GM21367 (cell line): ENCODE measurements around the gene SNAPC5.
"Not testable (repeated sequence)": the region's sequence is repeated elsewhere in the genome, so short reads cannot be mapped to it uniquely, and the experiment has no call there.

Source experiments
- ATAC-seq: cut with Tn5 transposase; IDR thresholded peaks from one replicate; pipeline ENCODE4 v1.9.1; 2021; ENCODE audit not compliant: unreplicated experiment

SNAPC5 gene

GRCh38 chr15:66497502-66498455, at the start of gene SNAPC5:
Gene SNAPC5, minus strand, starts transcription at chr15:66497762. Its CDS starts 31 bp downstream, at chr15:66497731.
- peak; percentile 86 for ATAC-seq

- ATAC-seq: no peak
Observed at GRCh38 chr15:66545255-66545654, 47.7 kb upstream of the SNAPC5 start.

- no peak for ATAC-seq
Observed at GRCh38 chr15:66542896-66543295, 45.3 kb upstream of the SNAPC5 start.

DNA sequence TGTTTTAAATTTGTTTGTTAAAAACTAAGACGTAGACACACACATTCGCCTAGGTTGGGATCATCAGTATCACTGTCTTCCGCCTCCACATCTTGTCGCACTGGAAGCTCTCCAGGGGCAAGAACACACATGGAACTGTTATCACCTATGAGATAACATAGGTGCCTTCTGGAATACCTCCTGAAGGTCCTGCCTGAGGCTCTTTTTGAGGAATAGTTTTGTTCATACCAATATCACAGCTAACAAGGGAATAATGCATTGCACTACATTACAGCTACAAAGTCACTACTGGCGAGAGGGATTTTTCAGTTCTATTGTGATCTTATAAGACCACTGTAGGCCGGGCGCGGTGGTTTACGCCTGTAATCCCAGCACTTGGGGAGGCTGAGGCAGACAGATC, 37.5 kb upstream of the SNAPC5 start:
- ATAC-seq: no peak

GRCh38 chr15:66524838-66525237, 27.3 kb upstream of the SNAPC5 start:
- no peak for ATAC-seq

DNA sequence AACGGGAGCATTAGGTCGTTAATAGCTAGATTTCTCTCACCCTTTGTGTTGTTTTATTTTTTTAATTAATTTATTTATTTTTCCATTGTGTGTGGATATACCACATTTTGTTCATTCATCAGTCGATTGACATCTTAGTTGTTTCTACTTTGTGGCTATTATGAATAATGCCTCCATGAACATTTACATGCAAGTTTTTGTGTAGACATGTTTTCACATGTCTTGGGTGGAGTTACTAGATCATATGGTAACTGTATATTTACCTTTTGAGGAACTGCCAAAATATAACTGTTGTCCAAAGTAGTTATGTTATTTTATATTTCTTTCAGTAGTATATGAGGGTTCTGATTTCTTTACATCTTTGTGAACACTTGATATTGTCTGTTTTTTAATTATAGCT, 26.4 kb upstream of the SNAPC5 start:
- no peak for ATAC-seq

DNA sequence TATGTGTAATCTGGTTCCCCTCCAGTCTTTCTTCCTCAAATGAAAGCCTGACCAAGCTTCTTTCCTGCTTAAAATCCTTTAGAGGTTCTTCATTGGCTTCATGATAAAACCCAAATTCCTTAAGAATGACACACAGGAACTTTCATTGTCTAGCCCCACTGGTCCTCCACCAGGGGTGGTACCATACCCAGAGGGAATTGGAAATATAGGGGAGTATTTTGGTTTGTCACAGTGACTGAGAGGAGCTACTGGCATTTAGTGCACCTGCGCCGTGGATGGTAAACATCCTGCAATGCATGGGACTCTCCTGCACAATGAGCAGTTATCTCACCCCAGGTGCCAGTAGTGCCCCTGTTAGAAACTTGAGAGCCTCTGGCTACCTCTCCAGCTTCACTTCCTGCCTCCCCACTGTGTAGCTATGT, 18.4 kb upstream of the SNAPC5 start:
- ATAC-seq: no peak

DNA sequence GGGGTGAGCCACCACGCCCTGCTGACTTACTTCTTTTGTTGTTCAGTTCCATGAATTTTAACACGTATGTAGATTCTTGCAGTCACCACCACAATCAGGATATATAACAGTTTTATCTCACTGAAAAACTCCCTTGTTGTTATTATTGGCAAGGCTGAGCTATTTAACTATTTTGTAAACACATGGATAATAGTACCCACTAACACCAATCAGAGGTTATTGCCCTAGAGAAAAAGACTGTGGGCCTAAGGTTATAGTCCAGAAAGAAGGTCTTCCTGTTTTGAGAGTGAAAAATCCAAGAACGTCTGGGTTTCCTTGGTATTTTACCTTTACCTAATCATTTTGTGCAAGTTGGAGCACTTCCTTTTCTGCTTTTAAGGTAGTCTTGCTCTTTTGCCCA, 17.0 kb upstream of the SNAPC5 start:
- no peak for ATAC-seq

DNA sequence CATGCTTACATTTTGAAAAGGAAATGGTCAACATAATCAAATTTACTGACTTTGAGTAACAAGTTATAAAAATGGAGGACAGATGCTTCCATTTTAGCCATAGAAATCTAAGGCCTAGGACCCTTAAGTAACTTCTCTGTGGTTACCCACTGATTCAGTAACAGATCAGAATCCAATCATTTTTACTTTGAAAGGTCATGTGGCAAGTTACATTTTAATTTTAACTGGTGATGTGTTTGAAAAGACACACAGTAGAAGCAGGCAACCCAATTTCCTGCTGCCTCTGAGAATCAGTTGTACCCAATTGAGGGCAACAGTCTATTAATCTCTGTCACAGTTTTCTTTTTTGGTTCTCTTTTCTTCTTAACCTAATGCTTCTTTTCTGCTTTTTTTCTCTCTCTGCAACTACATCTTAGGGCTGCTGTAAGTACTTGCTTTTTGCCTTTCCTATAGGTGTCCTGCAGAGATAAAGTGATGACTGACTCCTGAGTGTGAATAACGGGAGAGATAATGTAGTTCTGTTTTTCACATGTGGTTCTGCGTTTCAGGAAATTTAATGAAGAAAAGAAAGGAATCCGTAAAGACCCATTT, 10.8 kb upstream of the SNAPC5 start:
- no peak for ATAC-seq

- no peak for ATAC-seq
Observed at GRCh38 chr15:66505818-66506217, 8.3 kb upstream of the SNAPC5 start.

GRCh38 chr15:66505430-66505811, 7.9 kb upstream of the SNAPC5 start:
- peak; percentile 19 for ATAC-seq

DNA sequence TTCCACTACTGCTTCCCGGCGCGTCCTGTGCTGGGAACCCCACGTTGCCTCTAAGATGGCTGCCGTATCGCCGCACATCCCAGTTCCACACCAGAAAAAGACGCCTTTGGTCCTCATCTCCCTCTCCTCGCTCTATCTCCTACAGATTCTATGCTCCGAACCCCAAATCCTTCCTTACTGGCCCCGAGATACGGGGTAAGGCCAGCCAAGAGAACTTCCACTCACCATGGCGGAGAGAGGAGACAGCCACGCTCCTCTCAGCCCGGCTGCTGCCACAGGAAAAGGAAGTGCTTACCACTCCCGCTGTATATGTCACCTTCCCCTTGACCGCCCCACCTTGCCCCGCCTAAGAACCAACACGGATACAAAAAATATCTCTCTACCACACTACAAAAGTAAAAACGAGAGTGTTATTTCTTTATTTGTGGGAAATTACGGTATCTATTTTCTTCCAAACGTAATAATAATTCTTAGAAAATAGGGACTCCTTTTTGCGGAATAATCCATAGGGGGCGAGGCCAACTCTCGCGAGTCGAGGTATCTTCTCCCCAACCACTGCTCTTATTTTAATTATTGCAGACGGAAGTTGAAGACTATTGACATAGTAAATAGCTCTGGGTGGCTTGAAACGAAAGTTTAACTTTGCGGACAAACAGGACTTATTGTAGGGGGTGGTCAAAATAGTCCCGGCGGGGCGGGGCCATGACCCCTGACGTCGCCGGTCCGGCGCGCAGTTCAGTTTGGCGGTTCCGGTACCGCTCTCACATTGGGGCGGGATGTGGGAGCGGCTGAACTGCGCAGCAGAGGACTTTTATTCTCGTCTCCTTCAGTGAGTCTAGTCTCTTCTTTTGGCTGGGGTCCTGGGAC, 7.2 kb upstream of the SNAPC5 start, which contains the start of the genes RPL4 and ZWILCH:
TSS of gene RPL4 (minus strand) at position 293 of the 867 bp plus-strand sequence. CDS start at position 228, 65 bp downstream.
TSS of gene ZWILCH (plus strand) at position 764 of the 867 bp plus-strand sequence. CDS start at position 777, 13 bp downstream.
- peak; percentile 71 for ATAC-seq

DNA sequence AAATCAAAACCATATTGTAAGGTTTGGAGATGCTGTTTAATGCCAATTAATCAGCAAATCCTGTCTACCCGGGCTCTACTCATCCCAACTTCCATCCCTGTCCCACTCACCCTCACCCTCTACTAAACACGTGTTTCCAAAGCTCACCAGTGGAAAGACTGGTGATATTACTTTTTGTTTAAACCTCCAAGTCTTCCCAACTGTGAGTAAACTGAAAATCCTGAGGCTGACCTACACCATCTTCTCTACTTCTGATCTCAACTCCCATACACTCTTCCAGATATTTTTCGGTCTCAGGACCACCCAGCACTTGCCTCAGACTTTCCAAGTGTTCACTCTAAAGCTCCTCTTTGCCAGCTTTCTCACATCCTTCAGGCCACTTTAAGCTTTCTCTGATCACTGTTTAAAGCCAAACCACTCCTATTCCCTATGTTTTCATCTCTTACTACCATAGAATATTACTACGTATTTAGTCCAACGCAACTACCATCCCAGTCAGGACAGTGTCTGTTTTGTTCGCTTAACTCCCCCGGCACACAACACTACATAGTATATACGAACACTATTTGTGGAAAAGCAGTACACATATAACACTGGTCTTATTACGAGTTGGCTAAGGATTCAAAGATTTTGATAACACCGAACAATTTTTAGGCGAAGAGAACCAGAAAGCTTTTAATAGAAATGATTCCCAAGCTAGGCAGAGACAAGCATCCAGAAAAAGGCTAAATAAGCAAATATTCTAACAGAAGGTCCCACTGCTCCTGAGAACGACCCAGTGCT, 6.4 kb upstream of the SNAPC5 start:
- no peak for ATAC-seq

DNA sequence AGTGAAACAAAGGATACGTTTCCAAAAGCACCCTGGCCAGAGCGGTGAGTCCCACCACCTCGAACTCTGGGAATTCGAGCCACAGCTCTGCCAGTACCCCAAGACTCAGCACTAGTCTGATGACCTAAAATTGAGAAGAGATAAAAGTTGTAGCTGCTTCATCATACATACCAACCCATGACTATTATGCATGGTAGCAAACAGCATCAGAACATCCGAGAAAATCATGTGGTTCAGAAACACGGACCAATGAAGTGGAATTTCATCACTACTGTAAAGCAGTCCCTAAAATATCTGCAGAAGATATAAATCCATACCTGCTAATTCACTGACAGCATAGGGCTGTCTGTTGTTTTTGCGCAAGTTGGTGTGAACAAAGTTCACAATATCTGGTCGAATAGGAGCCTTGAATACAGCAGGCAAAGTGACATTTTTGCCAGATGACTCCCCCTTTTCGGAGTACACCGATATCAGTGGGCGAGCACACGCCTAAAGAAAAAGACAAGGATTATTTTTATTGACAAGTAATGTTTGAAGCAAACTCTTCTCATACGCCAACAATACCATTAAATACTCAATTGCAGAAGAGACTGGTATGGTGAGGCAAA, 5.6 kb upstream of the SNAPC5 start:
- ATAC-seq: not testable (repeated sequence)

DNA sequence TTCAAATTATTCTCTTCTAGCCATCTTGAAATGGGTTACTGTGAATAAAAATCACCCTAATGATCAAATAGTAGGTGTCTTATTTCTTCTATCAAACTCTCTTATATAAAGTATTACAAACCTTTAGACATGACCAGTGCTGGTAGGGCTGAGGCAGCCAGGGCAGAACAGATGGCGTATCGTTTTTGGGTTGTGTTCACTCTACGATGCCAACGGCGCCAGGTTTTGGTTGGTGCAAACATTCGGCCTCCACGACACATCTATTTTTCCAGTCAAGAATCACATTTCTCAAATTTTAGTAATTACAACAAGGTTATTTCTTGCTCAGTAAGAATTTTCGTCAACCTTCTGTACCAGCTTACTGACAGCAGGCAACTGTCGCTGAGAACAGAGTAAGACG, 4.9 kb upstream of the SNAPC5 start:
- no peak for ATAC-seq

DNA sequence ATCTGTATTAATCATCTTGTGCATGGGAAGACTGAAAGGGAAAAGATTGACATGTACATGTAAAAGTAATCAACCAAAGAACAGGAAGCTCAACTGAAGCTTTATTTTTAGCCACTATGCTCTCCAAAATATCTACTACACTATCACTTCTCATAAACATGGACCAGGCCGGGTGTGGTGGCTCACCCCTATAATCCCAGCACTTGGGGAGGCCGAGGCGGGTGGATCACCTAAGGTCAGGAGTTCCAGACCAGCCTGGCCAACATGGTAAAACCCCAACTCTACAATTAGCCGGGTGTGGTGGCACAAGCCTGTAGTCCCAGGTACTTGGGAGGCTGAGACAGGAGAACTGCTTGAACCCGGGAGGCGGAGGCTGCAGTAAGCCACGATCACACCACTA, 2.8 kb upstream of the SNAPC5 start:
- not testable (repeated sequence) for ATAC-seq

DNA sequence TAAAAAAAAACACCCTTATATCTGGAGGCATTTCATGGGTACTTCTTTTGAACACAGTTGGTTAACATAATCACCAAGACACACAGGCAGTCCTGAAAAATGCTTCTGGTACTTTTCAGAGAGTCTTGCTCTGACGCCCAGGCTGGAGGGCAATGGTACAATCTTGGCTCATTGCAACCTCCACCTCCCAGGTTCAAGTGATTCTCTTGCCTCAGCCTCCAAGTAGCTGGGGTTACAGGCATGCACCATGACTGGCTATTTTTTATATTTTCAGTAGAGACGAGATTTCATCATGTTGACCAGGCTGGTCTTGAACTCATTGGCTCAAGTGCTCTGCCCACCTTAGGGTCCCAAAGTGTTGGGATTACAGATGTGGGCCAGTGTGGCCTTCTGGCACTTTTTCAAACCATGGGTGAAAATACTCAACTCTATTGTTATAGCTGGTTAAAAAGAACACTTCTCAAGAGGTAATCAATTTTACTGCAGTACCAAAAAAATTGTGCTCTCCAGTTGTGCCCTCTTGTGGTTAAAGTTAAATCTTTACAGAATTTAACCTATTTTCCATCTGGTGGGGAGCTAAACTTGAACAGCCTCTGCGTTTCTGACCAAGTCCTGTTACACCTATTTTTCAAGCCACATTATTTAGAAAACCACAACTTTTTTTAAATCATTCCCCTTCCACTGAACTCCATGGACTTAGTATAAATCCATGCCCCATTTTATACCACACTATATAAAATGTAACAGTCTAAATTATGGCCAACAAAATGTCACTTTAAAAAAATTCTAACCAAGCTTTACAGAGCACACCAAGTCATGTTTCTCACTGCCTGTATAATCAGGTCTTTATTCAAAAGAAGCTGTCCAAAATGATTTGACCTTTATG, 1.2 kb upstream of the SNAPC5 start:
- ATAC-seq: no peak

GRCh38 chr15:66496951-66497501, 536 bp downstream of the SNAPC5 start:
- no peak for ATAC-seq

- no peak for ATAC-seq
Observed at GRCh38 chr15:66494262-66494661, 3.3 kb downstream of the SNAPC5 start.
